ENCODE results near the gene TRERF1. TPM values are rescaled to one million over a fixed set of nuclear protein-coding genes. Genes with fewer than 3 reads are reported as not detected.

Gene TRERF1
- total RNA-seq, 1 donor from 2014 or later, result 12.8 TPM

DNA sequence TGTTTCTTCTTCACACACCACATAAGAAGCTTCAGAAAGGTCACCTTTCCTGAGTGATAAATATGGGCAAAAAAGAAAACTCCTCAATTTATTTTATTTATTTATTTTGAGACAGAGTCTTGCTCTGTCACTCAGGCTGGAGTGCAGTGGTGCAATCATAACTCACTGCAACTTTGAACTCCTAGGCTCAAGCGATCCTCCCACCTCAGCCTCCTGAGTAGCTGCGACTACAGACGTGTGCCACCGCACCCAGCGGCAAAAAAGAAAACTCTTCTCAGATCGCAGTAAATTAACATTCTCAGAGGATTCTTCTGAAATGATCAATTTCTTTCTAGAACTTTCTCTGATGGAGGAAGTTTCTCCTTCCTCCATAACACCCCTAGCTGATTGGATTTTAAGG is 111.2 kb downstream of the TRERF1 start:
- Mint-ChIP-seq H3K27ac (ENCODE audit: unreplicated experiment) (no peak overlapping the region), H3K4me3 (ENCODE audit: unreplicated experiment) (no peak overlapping the region)

DNA sequence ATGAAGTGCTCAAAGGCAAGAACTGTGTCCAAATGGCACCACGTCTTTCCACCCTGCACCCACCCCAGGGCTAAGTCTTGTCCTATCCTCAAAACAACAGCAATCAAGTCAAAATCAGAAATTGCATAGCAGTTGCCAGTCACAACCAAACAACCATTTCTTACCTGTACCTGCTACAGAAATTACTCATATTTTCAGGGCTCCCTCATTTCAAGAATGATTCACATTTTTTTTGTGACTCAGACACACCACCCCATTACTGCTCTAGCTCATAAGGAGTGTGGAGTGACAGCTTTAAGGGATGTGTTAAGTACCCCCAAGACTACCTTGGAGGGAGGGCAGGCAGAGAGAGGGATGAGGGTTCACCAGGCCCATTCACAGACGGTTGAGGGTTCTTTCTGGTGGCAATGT is 111.7 kb downstream of the TRERF1 start:
- DNase-seq, result no peak
- Mint-ChIP-seq H3K4me3 (ENCODE audit: unreplicated experiment) (no peak overlapping the region), H3K27me3 (ENCODE audit: unreplicated experiment) (peaks cover 5% of the 10 kb centered on the region), H3K27ac (ENCODE audit: unreplicated experiment) (no peak overlapping the region), H3K36me3 (ENCODE audit: unreplicated experiment) (no peaks in the 10 kb centered on the region), H3K4me1 (ENCODE audit: low read depth, unreplicated experiment) (peaks cover 15% of the 10 kb centered on the region), H3K9me3 (ENCODE audit: unreplicated experiment) (peaks cover 8% of the 10 kb centered on the region)
- TF ChIP-seq, protein P1, sequence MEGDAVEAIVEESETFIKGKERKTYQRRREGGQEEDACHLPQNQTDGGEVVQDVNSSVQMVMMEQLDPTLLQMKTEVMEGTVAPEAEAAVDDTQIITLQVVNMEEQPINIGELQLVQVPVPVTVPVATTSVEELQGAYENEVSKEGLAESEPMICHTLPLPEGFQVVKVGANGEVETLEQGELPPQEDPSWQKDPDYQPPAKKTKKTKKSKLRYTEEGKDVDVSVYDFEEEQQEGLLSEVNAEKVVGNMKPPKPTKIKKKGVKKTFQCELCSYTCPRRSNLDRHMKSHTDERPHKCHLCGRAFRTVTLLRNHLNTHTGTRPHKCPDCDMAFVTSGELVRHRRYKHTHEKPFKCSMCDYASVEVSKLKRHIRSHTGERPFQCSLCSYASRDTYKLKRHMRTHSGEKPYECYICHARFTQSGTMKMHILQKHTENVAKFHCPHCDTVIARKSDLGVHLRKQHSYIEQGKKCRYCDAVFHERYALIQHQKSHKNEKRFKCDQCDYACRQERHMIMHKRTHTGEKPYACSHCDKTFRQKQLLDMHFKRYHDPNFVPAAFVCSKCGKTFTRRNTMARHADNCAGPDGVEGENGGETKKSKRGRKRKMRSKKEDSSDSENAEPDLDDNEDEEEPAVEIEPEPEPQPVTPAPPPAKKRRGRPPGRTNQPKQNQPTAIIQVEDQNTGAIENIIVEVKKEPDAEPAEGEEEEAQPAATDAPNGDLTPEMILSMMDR (IDR thresholded peaks at IDR 0.05; ENCODE audit: partially characterized antibody, unreplicated experiment), result no peak

More for the DNA sequence above, 111.2 kb downstream of the TRERF1 start:
- peaks cover 5% of the 10 kb centered on the region for H3K27me3 Mint-ChIP-seq (ENCODE audit: unreplicated experiment)
- peaks cover 15% of the 10 kb centered on the region for H3K4me1 Mint-ChIP-seq (ENCODE audit: low read depth, unreplicated experiment)
- TF ChIP-seq, protein P1 (IDR thresholded peaks at IDR 0.05; ENCODE audit: partially characterized antibody, unreplicated experiment), result no peak
- H3K36me3 Mint-ChIP-seq (ENCODE audit: unreplicated experiment), result no peaks in the 10 kb centered on the region
- H3K9me3 Mint-ChIP-seq (ENCODE audit: unreplicated experiment), result peaks cover 8% of the 10 kb centered on the region
- DNase-seq, result no peak

DNA sequence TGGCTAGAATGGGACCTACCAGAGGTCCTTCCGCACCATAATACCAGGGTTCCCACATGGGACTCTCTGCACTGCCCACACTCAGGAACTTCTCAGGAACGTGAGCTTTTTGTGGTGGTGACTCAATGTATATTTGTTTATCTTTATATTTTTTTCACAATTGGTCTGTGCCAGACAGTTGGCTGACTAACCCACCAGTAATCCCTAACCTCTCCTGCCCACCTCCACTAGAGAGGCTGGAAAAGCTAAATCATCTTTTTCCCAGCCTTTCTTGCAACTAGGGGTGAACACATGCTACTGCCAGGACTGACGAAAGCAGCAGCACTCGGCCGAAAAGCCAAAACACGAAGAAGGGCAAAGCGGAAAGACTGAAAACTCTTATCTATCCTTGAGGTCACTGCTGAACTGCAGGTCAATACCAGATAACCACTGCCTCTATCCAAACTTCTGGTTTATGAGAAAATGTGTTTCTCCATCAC is 112.9 kb downstream of the TRERF1 start:
- Mint-ChIP-seq H3K9me3 (ENCODE audit: unreplicated experiment) (peaks cover 8% of the 10 kb centered on the region), H3K27ac (ENCODE audit: unreplicated experiment) (no peak overlapping the region), H3K27me3 (ENCODE audit: unreplicated experiment) (peaks cover 5% of the 10 kb centered on the region), H3K36me3 (ENCODE audit: unreplicated experiment) (no peaks in the 10 kb centered on the region), H3K4me3 (ENCODE audit: unreplicated experiment) (no peak overlapping the region), H3K4me1 (ENCODE audit: low read depth, unreplicated experiment) (peaks cover 14% of the 10 kb centered on the region)
- no peak for DNase-seq
- TF ChIP-seq, protein P1 (IDR thresholded peaks at IDR 0.05; ENCODE audit: partially characterized antibody, unreplicated experiment), result no peak

DNA sequence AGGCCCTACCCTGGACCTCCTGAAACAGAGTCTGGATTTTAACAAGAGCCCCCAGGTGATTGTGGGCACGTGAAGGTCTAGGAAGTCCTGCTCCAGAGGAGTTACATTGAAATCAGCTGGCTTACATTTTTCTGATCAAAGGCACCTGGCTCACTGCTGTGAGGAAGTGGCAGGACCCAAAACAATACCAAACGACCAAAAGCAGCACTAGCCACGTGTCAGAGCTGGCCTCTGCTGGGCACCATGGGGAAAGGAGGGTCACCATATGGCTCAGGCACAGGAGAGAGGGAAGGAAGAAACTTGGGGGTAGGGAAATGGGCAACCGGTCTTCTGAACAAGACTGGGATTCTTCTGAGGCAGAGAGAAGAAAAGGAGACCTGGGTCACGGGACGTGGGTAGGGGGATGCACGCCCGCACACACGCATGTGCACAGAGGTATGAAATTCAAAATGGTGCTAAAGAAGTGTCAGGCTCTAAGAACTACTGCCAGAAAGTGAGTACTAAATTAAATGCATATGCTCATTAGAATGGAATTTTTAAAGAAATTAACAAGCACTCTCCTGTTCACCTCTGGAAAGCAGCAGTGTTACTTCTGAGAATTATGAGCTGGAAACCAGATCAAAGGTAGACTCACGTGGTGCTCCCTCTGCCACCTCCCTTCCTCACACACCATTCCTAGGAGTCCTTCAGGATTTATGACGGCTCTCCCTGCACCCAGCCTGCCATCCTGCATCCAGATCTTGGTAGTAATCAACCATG is 113.6 kb downstream of the TRERF1 start:
- TF ChIP-seq, protein P1 (IDR thresholded peaks at IDR 0.05; ENCODE audit: partially characterized antibody, unreplicated experiment), result no peak
- no peak for DNase-seq
- Mint-ChIP-seq H3K36me3 (ENCODE audit: unreplicated experiment) (no peaks in the 10 kb centered on the region), H3K4me1 (ENCODE audit: low read depth, unreplicated experiment) (peaks cover 8% of the 10 kb centered on the region), H3K9me3 (ENCODE audit: unreplicated experiment) (peaks cover 8% of the 10 kb centered on the region), H3K27me3 (ENCODE audit: unreplicated experiment) (peaks cover 5% of the 10 kb centered on the region), H3K4me3 (ENCODE audit: unreplicated experiment) (no peak overlapping the region), H3K27ac (ENCODE audit: unreplicated experiment) (no peak overlapping the region)

DNA sequence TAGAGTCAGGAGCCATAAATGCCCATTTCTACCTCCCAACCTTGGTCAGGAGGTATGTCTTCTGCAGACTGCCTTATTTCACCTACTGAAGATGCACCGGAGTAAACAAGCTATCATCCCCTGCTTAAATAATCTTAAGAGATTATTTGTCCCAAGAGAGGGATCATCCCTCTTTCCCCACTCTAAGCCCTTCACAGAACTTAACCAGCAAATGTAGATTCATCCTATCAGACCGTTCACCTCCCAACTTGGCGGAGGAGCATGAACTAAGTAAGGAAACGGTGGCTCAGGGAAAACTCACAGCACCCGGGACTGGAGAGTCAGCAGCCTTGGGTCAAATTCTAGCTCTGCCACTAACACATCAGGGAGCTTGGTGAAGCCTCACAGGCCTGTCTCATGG is 115.3 kb downstream of the TRERF1 start:
- Mint-ChIP-seq H3K4me3 (ENCODE audit: unreplicated experiment) (no peak overlapping the region), H3K36me3 (ENCODE audit: unreplicated experiment) (no peaks in the 10 kb centered on the region), H3K4me1 (ENCODE audit: low read depth, unreplicated experiment) (no peaks in the 10 kb centered on the region), H3K27me3 (ENCODE audit: unreplicated experiment) (peaks cover 7% of the 10 kb centered on the region), H3K27ac (ENCODE audit: unreplicated experiment) (no peak overlapping the region), H3K9me3 (ENCODE audit: unreplicated experiment) (peaks cover 8% of the 10 kb centered on the region)
- no peak for DNase-seq
- TF ChIP-seq, protein P1 (IDR thresholded peaks at IDR 0.05; ENCODE audit: partially characterized antibody, unreplicated experiment), result no peak
